H9 (cell line): ENCODE results near the gene RHOB. TPM values are rescaled to one million over a fixed set of nuclear protein-coding genes. Genes with fewer than 3 reads are reported as not detected.

Source experiments
- DNase-seq: peaks from one replicate; pipeline ENCODE4 v3.0.0-alpha.2; 2017
- H2AFZ ChIP-seq: one replicate; pipeline ENCODE4 v1.6.1; 2013; ENCODE audit warnings: mild to moderate bottlenecking, low read length, control low read depth, moderate library complexity
- H2AK5ac ChIP-seq: 2 replicates; pipeline ENCODE4 v1.6.1; 2013; ENCODE audit warnings: low read length, control low read depth, mixed read lengths; ENCODE audit not compliant: insufficient read length
- H2BK120ac ChIP-seq: one replicate; pipeline ENCODE4 v1.6.1; 2013; ENCODE audit warnings: low read depth, mild to moderate bottlenecking, low read length, control low read depth, inconsistent platforms; ENCODE audit not compliant: poor library complexity, severe bottlenecking
- H2BK12ac ChIP-seq: 2 replicates; pipeline ENCODE4 v1.6.1; 2013; ENCODE audit warnings: low read length, control low read depth, mixed read lengths, low read depth; ENCODE audit not compliant: insufficient read length
- H2BK15ac ChIP-seq: 2 replicates; pipeline ENCODE4 v1.6.1; 2013; ENCODE audit warnings: low read depth, low read length, control low read depth
- H2BK20ac ChIP-seq: one replicate; pipeline ENCODE4 v1.6.1; 2013; ENCODE audit warnings: low read depth, mild to moderate bottlenecking, low read length, control low read depth, inconsistent platforms; ENCODE audit not compliant: poor library complexity, severe bottlenecking
- H2BK5ac ChIP-seq: 2 replicates; pipeline ENCODE4 v1.6.1; 2013; ENCODE audit warnings: low read length, control low read depth, mixed read lengths; ENCODE audit not compliant: insufficient read length
- H3K14ac ChIP-seq: 2 replicates; pipeline ENCODE4 v1.6.1; 2013; ENCODE audit warnings: low read length, control low read depth; ENCODE audit not compliant: insufficient read depth
- H3K18ac ChIP-seq: 2 replicates; pipeline ENCODE4 v1.6.1; 2013; ENCODE audit warnings: low read depth, mild to moderate bottlenecking, mixed read lengths, low read length, control low read depth; ENCODE audit not compliant: insufficient read length
- H3K23ac ChIP-seq: 2 replicates; pipeline ENCODE4 v1.6.1; 2013; ENCODE audit warnings: low read length, control low read depth, mixed read lengths, low read depth; ENCODE audit not compliant: insufficient read length
- H3K23me2 ChIP-seq: 2 replicates; pipeline ENCODE4 v1.6.1; 2013; ENCODE audit warnings: low read depth, mild to moderate bottlenecking, mixed read lengths, low read length, control low read depth; ENCODE audit not compliant: insufficient read length, poor library complexity, severe bottlenecking
- H3K27ac ChIP-seq: 2 replicates; pipeline ENCODE4 v1.5.1; 2013; ENCODE audit warnings: low read length, control low read depth, mixed read lengths, low read depth; ENCODE audit not compliant: insufficient read length
- H3K27me3 ChIP-seq: 2 replicates; pipeline ENCODE4 v1.6.1; 2013; ENCODE audit warnings: low read length, control low read depth, inconsistent platforms; ENCODE audit not compliant: insufficient read depth
- H3K4ac ChIP-seq: 2 replicates; pipeline ENCODE4 v1.6.1; 2013; ENCODE audit warnings: low read depth, mild to moderate bottlenecking, control low read depth, inconsistent platforms, low read length, moderate library complexity
- H3K4me1 ChIP-seq: 2 replicates; pipeline ENCODE4 v1.6.1; 2013; ENCODE audit warnings: low read length, control low read depth, inconsistent platforms; ENCODE audit not compliant: insufficient read depth
- H3K4me2 ChIP-seq: 2 replicates; pipeline ENCODE4 v1.6.1; 2013; ENCODE audit warnings: low read length, control low read depth, mixed read lengths; ENCODE audit not compliant: insufficient read length, insufficient read depth
- H3K56ac ChIP-seq: 2 replicates; pipeline ENCODE4 v1.6.1; 2013; ENCODE audit warnings: low read depth, mild to moderate bottlenecking, mixed read lengths, low read length, control low read depth; ENCODE audit not compliant: insufficient read length
- H3K79me1 ChIP-seq: 2 replicates; pipeline ENCODE4 v1.6.1; 2013; ENCODE audit warnings: low read depth, mild to moderate bottlenecking, moderate library complexity, low read length, control low read depth, inconsistent platforms; ENCODE audit not compliant: insufficient read depth, poor library complexity, severe bottlenecking
- H3K79me2 ChIP-seq: 2 replicates; pipeline ENCODE4 v1.6.1; 2013; ENCODE audit warnings: low read length, control low read depth, inconsistent platforms; ENCODE audit not compliant: insufficient read depth
- H3K9ac ChIP-seq: 2 replicates; pipeline ENCODE4 v1.6.1; 2013; ENCODE audit warnings: low read length, control low read depth, mixed read lengths; ENCODE audit not compliant: insufficient read length; ENCODE audit errors: extremely low read depth
- H3K9me3 ChIP-seq: one replicate; pipeline ENCODE4 v1.6.1; 2013; ENCODE audit warnings: low read depth, low read length, inconsistent platforms; ENCODE audit not compliant: control insufficient read depth
- H3T11ph ChIP-seq: one replicate; pipeline ENCODE4 v1.6.1; 2013; ENCODE audit warnings: mild to moderate bottlenecking, low read length, control low read depth, inconsistent platforms
- H4K20me1 ChIP-seq: one replicate; pipeline ENCODE4 v1.6.1; 2013; ENCODE audit not compliant: control insufficient read depth, insufficient read length, insufficient read depth
- H4K5ac ChIP-seq: 2 replicates; pipeline ENCODE4 v1.6.1; 2013; ENCODE audit warnings: low read depth, mild to moderate bottlenecking, mixed read lengths, low read length, control low read depth; ENCODE audit not compliant: insufficient read length
- H4K8ac ChIP-seq: replicated peaks from 2 replicates; pipeline ENCODE4 v1.6.1; 2013; ENCODE audit warnings: low read length, control low read depth, mixed read lengths, low read depth; ENCODE audit not compliant: insufficient read length
- H4K91ac ChIP-seq: 2 replicates; pipeline ENCODE4 v1.6.1; 2013; ENCODE audit warnings: low read depth, mild to moderate bottlenecking, moderate library complexity, mixed read lengths, low read length, control low read depth; ENCODE audit not compliant: insufficient read length
- H3K27ac Mint-ChIP-seq, 3 experiments: 2 replicates in 2 of 3; 3 replicates in 1 of 3; pipeline ENCODE4 v1.8.0; 2020 to 2021; ENCODE audit warnings: mixed read lengths in 3 of 3, mild to moderate bottlenecking in 1 of 3, moderate library complexity in 1 of 3
- H3K27me3 Mint-ChIP-seq: 2 replicates; pipeline ENCODE4 v1.8.0; 2021; ENCODE audit warnings: low read depth, mild to moderate bottlenecking, moderate library complexity, mixed read lengths
- H3K36me3 Mint-ChIP-seq, 3 experiments: 2 replicates in 2 of 3; 3 replicates in 1 of 3; pipeline ENCODE4 v1.8.0; 2020 to 2021; ENCODE audit warnings: low read depth in 3 of 3, mixed read lengths in 3 of 3; ENCODE audit not compliant: insufficient read depth in 1 of 3
- H3K4me1 Mint-ChIP-seq, 2 experiments: 2 replicates each; pipeline ENCODE4 v1.8.0; 2020; ENCODE audit warnings: mixed read lengths in 2 of 2
- H3K4me3 Mint-ChIP-seq, 2 experiments: 2 replicates in 1 of 2; 3 replicates in 1 of 2; pipeline ENCODE4 v1.8.0; 2020 to 2021; ENCODE audit warnings: mild to moderate bottlenecking in 2 of 2, mixed read lengths in 2 of 2, moderate library complexity in 1 of 2
- H3K9me3 Mint-ChIP-seq, 2 experiments: 2 replicates in 1 of 2; 3 replicates in 1 of 2; pipeline ENCODE4 v1.8.0; 2020; ENCODE audit warnings: mild to moderate bottlenecking in 2 of 2, mixed read lengths in 2 of 2, moderate library complexity in 1 of 2
- WGBS: extraction: QIAGEN DNeasy Blood & Tissue Kit; methylation state at CpG from one replicate; pipeline ENCODE4 v1.1.7; 2013; ENCODE audit warnings: missing lambda C conversion rate, low lambda C conversion rate, mixed read lengths; ENCODE audit not compliant: insufficient read length; ENCODE audit errors: extremely low coverage; 5-methylcytosine and 5-hydroxymethylcytosine counted together
- total RNA-seq: library from RNA; stranded (reverse); gene quantifications from 2 replicates; pipeline ENCODE4 v1.2.1, GENCODE V29; 2021
- TF ChIP-seq, protein P1 (sequence below): fragments of 200-600 bp; sonication (generic); conservative IDR thresholded peaks from 3 replicates; pipeline ENCODE4 v1.8.0; 2021; ENCODE audit warnings: antibody characterized with exemption, mild to moderate bottlenecking

Gene RHOB
- total RNA-seq, 1 experiment from 2014 or later: 10.3 TPM

DNA sequence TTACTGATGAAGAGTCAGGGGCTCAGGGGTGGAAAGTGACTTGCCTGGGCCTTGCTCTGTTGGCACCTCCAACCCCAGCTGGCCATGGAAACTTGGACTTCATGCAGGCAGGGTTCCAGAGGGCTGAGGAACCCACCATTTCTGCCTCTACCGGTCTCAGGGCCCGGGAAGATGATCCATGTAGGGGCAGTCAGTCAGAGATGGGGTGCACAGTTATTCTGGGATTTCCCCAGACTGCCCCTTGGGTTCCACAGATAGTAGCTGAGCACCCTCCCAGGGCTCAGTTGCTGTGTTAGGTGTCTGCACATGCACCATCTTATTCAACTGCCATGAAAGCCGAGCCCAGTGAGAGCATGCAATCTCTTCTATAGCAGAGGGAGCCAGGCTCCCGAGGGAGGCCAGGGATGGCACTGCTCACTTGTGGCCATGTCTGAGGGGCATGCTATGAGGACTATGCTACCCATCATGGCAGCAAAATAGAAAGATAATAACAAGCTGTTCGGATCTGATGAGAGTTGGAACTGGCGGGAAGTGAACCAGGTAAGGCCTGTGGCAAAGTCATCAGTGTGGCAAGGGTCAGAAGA, 37.3 kb downstream of the RHOB start:
- H3K56ac ChIP-seq: no peak overlapping the region
- WGBS: no CpG with 5 or more reads among the region's 6 CpGs
- no peak overlapping the region for H3T11ph ChIP-seq
- H3K27ac ChIP-seq: no peak overlapping the region
- H4K8ac ChIP-seq: no peak overlapping the region
- no peaks in the 10 kb centered on the region for H3K27me3 ChIP-seq
- peaks cover 2% of the 10 kb centered on the region; the same call in 1 of the 2 replicates for H3K4me1 ChIP-seq
- no peaks in the 10 kb centered on the region for H3K79me2 ChIP-seq
- H2AFZ ChIP-seq: no peak overlapping the region
- no peak overlapping the region for H3K18ac ChIP-seq
- H3K79me1 ChIP-seq: no peaks in the 10 kb centered on the region
- H2BK20ac ChIP-seq: no peak overlapping the region
- no peak overlapping the region for H3K23ac ChIP-seq
- Mint-ChIP-seq H3K4me1 (peaks cover 22% of the 10 kb centered on the region in 2 experiments), H3K4me3 (no peak overlapping the region), H3K9me3 (no peaks in the 10 kb centered on the region), H3K27me3 (peaks cover 43% of the 10 kb centered on the region), H3K36me3 (no peaks in the 10 kb centered on the region), H3K27ac (no peak overlapping the region)
- H3K14ac ChIP-seq: no peak overlapping the region; the same call in 1 of the 2 replicates
- H3K4ac ChIP-seq: no peak overlapping the region
- H4K20me1 ChIP-seq: no peaks in the 10 kb centered on the region
- H4K91ac ChIP-seq: no peak overlapping the region
- no peak overlapping the region for H3K9ac ChIP-seq
- no peak overlapping the region for H2BK5ac ChIP-seq
- TF ChIP-seq, protein P1, sequence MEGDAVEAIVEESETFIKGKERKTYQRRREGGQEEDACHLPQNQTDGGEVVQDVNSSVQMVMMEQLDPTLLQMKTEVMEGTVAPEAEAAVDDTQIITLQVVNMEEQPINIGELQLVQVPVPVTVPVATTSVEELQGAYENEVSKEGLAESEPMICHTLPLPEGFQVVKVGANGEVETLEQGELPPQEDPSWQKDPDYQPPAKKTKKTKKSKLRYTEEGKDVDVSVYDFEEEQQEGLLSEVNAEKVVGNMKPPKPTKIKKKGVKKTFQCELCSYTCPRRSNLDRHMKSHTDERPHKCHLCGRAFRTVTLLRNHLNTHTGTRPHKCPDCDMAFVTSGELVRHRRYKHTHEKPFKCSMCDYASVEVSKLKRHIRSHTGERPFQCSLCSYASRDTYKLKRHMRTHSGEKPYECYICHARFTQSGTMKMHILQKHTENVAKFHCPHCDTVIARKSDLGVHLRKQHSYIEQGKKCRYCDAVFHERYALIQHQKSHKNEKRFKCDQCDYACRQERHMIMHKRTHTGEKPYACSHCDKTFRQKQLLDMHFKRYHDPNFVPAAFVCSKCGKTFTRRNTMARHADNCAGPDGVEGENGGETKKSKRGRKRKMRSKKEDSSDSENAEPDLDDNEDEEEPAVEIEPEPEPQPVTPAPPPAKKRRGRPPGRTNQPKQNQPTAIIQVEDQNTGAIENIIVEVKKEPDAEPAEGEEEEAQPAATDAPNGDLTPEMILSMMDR: no peak
- H3K4me2 ChIP-seq: no peak overlapping the region
- no peak overlapping the region for H2BK12ac ChIP-seq
- no peak overlapping the region for H2AK5ac ChIP-seq
- no peaks in the 10 kb centered on the region for H3K23me2 ChIP-seq
- no peak overlapping the region for H2BK15ac ChIP-seq
- no peaks in the 10 kb centered on the region for H3K9me3 ChIP-seq
- no peak overlapping the region for H2BK120ac ChIP-seq
- DNase-seq: no peak
- no peak overlapping the region for H4K5ac ChIP-seq
